Breast epithelium (tissue), 4 donors: ENCODE results near the gene CCDC85B. TPM values are rescaled to one million over a fixed set of nuclear protein-coding genes. Genes with fewer than 3 reads are reported as not detected.

ENCODE experiments used
- DNase-seq, 2 donors: peaks; one replicate each; pipeline ENCODE4 v3.0.0-alpha.2; 2019; ENCODE audit warnings: low spot score in 2 of 2
- H3K27ac ChIP-seq, 2 donors: fragments of 200-600 bp; sonication (generic) in 1 of 2; one replicate each; pipeline ENCODE4 v1.5.1; 2016 to 2019; ENCODE audit warnings: mild to moderate bottlenecking in 1 of 2
- H3K27me3 ChIP-seq, 2 donors: fragments of 200-600 bp; sonication (generic) in 1 of 2; one replicate each; pipeline versions ENCODE4 v1.5.1 to v1.6.0; 2017 to 2019; ENCODE audit warnings: control low read depth in 1 of 2, mild to moderate bottlenecking in 1 of 2
- H3K36me3 ChIP-seq: fragments of 200-600 bp; one replicate; pipeline ENCODE4 v1.5.1; 2019
- H3K4me1 ChIP-seq, 2 donors: fragments of 200-600 bp; sonication (generic); one replicate each; pipeline ENCODE4 v1.5.1; 2016 to 2019; ENCODE audit warnings: control low read depth in 1 of 2
- H3K4me3 ChIP-seq, 3 donors: fragments of 200-600 bp; sonication (generic); 1 replicate in 2 of 3; 2 replicates in 1 of 3; pipeline ENCODE4 v1.5.1; 2016 to 2019; ENCODE audit warnings: mild to moderate bottlenecking in 3 of 3, moderate library complexity in 2 of 3
- H3K9me3 ChIP-seq, 2 donors: fragments of 200-600 bp; sonication (generic) in 1 of 2; one replicate each; pipeline ENCODE4 v1.5.1; 2016 to 2019; ENCODE audit warnings: control low read depth in 1 of 2
- POLR2A ChIP-seq: fragments of 450-650 bp; IDR thresholded peaks from one replicate; pipeline ENCODE4 v1.6.1; 2016; ENCODE audit warnings: antibody characterized with exemption, mild to moderate bottlenecking, moderate library complexity
- POLR2AphosphoS5 ChIP-seq, 3 donors: sonication (generic); formaldehyde crosslinking; IDR thresholded peaks; one replicate each; pipeline ENCODE4 v1.6.1; 2017; ENCODE audit warnings: antibody characterized with exemption in 3 of 3
- intact Hi-C: fragments of 100-400 bp; cut with DNase I; formaldehyde crosslinking; loops from one replicate; pipeline ENCODE4 v1.15.1; 2023; ENCODE audit warnings: low total_unique reads
- total RNA-seq, 3 donors: library from RNA; depleted of rRNA; stranded (reverse); fragments of >200 nt; gene quantifications; one replicate each; pipeline ENCODE4 v1.1.0, GENCODE V29; 2016
- TF ChIP-seq, protein P1 (sequence below), 3 donors: fragments of 450-650 bp; IDR thresholded peaks; one replicate each; pipeline ENCODE4 v1.5.1; 2016 to 2017; ENCODE audit warnings: antibody characterized with exemption in 3 of 3, mild to moderate bottlenecking in 3 of 3, moderate library complexity in 3 of 3

Gene CCDC85B
- total RNA-seq, 3 donors from 2014 or later, result 30.3 to 91.1 (median 41.9) TPM

DNA sequence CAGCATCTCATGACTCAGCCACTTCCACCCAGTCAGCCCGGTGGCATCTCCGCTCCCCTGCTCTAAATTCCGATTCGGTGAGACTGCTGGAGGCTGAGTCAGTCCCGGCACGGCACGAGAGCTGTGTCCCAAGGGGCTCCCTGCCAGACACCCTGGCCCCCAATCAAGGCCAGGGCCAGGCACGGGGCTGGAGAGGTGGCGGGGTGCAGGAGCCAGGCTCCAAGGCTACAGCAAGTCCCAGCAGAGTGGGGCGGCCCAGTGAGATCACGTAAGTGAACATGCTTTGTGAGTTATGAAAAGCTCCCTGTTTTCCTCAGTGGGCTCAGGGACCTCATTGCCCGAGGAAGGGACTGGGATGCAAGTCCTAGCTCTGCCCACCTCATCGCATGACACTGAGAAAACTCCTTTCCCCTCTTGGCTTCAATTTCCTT is 25.4 kb downstream of the CCDC85B start:
- intact Hi-C loops, result no loop called here
- Histone ChIP-seq H3K27me3 (no peaks in the 10 kb centered on the region), H3K36me3 (no peaks in the 10 kb centered on the region), H3K27ac (peak overlapping the region; percentile 94 to 99), H3K9me3 (no peaks in the 10 kb centered on the region), H3K4me1 (peaks cover 9 to 27% of the 10 kb centered on the region in 2 donors), H3K4me3 (peak overlapping the region in 1 of 3 donors; percentile 48)
- peak; percentile 70 to 79 for DNase-seq
- TF ChIP-seq POLR2AphosphoS5 (IDR thresholded peaks at IDR 0.05), result peak; percentile 42 to 92 (median 65)
- TF ChIP-seq, protein P1, sequence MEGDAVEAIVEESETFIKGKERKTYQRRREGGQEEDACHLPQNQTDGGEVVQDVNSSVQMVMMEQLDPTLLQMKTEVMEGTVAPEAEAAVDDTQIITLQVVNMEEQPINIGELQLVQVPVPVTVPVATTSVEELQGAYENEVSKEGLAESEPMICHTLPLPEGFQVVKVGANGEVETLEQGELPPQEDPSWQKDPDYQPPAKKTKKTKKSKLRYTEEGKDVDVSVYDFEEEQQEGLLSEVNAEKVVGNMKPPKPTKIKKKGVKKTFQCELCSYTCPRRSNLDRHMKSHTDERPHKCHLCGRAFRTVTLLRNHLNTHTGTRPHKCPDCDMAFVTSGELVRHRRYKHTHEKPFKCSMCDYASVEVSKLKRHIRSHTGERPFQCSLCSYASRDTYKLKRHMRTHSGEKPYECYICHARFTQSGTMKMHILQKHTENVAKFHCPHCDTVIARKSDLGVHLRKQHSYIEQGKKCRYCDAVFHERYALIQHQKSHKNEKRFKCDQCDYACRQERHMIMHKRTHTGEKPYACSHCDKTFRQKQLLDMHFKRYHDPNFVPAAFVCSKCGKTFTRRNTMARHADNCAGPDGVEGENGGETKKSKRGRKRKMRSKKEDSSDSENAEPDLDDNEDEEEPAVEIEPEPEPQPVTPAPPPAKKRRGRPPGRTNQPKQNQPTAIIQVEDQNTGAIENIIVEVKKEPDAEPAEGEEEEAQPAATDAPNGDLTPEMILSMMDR (IDR thresholded peaks at IDR 0.05), result no peak

DNA sequence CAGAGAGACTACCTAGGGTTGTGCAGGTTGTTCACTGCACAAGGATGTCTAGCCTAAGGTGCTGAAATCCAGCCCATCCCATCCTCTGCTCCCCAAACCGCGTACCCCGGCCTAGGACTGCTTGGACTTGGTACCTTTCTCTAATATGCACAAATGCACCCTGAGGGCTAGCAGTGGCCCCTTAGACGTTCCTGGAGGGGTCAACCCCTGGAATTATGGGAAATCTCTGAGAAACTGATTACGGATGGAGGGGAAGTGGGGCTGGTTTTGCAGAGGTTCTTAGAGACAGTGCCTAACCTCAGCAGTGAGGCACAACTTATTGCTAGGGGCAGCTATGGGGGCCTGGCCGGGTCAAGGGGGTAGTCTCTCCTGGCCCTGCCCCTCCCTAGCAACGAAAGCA is 25.9 kb downstream of the CCDC85B start:
- peak overlapping the region in 1 of 3 donors; percentile 48 for H3K4me3 ChIP-seq
- peaks cover 9 to 29% of the 10 kb centered on the region in 2 donors for H3K4me1 ChIP-seq
- no peak for DNase-seq
- no peaks in the 10 kb centered on the region for H3K9me3 ChIP-seq
- no peaks in the 10 kb centered on the region for H3K27me3 ChIP-seq
- intact Hi-C loops, result no loop called here
- TF ChIP-seq POLR2A, result no peak
- no peak for TF ChIP-seq POLR2AphosphoS5 (IDR thresholded peaks at IDR 0.05)
- TF ChIP-seq, protein P1 (IDR thresholded peaks at IDR 0.05), result no peak
- H3K36me3 ChIP-seq, result no peaks in the 10 kb centered on the region
- H3K27ac ChIP-seq, result peak overlapping the region; percentile 94 to 99

GRCh38 chr11:65917077-65917433 is 26.6 kb downstream of the CCDC85B start:
- TF ChIP-seq POLR2AphosphoS5 (IDR thresholded peaks at IDR 0.05), result no peak
- TF ChIP-seq, protein P1 (IDR thresholded peaks at IDR 0.05), result no peak
- TF ChIP-seq POLR2A, result no peak
- H3K27me3 ChIP-seq, result no peaks in the 10 kb centered on the region
- no peak for DNase-seq
- no peaks in the 10 kb centered on the region for H3K9me3 ChIP-seq
- peaks cover 9 to 29% of the 10 kb centered on the region in 2 donors for H3K4me1 ChIP-seq
- H3K27ac ChIP-seq, result peak overlapping the region; percentile 94 to 99
- no peaks in the 10 kb centered on the region for H3K36me3 ChIP-seq
- intact Hi-C loops, result no loop called here
- H3K4me3 ChIP-seq, result peak overlapping the region; percentile 78 to 98 (median 95)

- intact Hi-C loops, result no loop called here
These were observed 27.1 kb downstream of the CCDC85B start for GRCh38 chr11:65917434-65918210.

More at GRCh38 chr11:65917434-65918210, 27.1 kb downstream of the CCDC85B start:
- DNase-seq, result no peak
- peaks cover 9 to 29% of the 10 kb centered on the region in 2 donors for H3K4me1 ChIP-seq
- H3K27me3 ChIP-seq, result no peaks in the 10 kb centered on the region
- H3K9me3 ChIP-seq, result no peaks in the 10 kb centered on the region
- H3K4me3 ChIP-seq, result peak overlapping the region; percentile 78 to 98 (median 95)
- no peaks in the 10 kb centered on the region for H3K36me3 ChIP-seq
- TF ChIP-seq POLR2AphosphoS5 (IDR thresholded peaks at IDR 0.05), result no peak
- no peak for TF ChIP-seq POLR2A
- TF ChIP-seq, protein P1 (IDR thresholded peaks at IDR 0.05), result no peak
- peak overlapping the region; percentile 94 to 99 for H3K27ac ChIP-seq
